Measurements from ENCODE around the gene TVP23C.

Gene TVP23C

GRCh38 chr17:15496735-15497670 is 66.3 kb downstream of the TVP23C start:
- Histone ChIP-seq H3K4me3 (replicated peaks; ENCODE audit: low read depth, low read length) (no peak overlapping the region), H3K27me3 (replicated peaks; ENCODE audit: control insufficient read depth, insufficient read depth, low read length) (no peaks in the 10 kb centered on the region), H3K36me3 (ENCODE audit: control insufficient read depth, insufficient read depth, low read length) (no peaks in the 10 kb centered on the region)
- DNase-seq (ENCODE audit: extremely low read depth, insufficient read length), result no peak
- TF ChIP-seq CTCF (IDR thresholded peaks at IDR 0.05; ENCODE audit: insufficient read depth, low read length, poor library complexity, severe bottlenecking), result no peak

GRCh38 chr17:15494821-15495220 is 68.5 kb downstream of the TVP23C start:
- Histone ChIP-seq H3K27me3 (replicated peaks; ENCODE audit: control insufficient read depth, insufficient read depth, low read length) (no peaks in the 10 kb centered on the region), H3K36me3 (ENCODE audit: control insufficient read depth, insufficient read depth, low read length) (no peaks in the 10 kb centered on the region), H3K4me3 (replicated peaks; ENCODE audit: low read depth, low read length) (no peak overlapping the region)
- TF ChIP-seq CTCF (IDR thresholded peaks at IDR 0.05; ENCODE audit: insufficient read depth, low read length, poor library complexity, severe bottlenecking), result no peak
- no peak for DNase-seq (ENCODE audit: extremely low read depth, insufficient read length)

- Histone ChIP-seq H3K27me3 (replicated peaks; ENCODE audit: control insufficient read depth, insufficient read depth, low read length) (no peaks in the 10 kb centered on the region), H3K4me3 (replicated peaks; ENCODE audit: low read depth, low read length) (no peak overlapping the region), H3K36me3 (ENCODE audit: control insufficient read depth, insufficient read depth, low read length) (no peaks in the 10 kb centered on the region)
- TF ChIP-seq CTCF (IDR thresholded peaks at IDR 0.05; ENCODE audit: insufficient read depth, low read length, poor library complexity, severe bottlenecking), result no peak
- no peak for DNase-seq (ENCODE audit: extremely low read depth, insufficient read length)
These were observed 69.6 kb downstream of the TVP23C start for GRCh38 chr17:15493693-15494035.

- no peak for DNase-seq (ENCODE audit: extremely low read depth, insufficient read length)
- Histone ChIP-seq H3K4me3 (replicated peaks; ENCODE audit: low read depth, low read length) (no peak overlapping the region), H3K27me3 (replicated peaks; ENCODE audit: control insufficient read depth, insufficient read depth, low read length) (no peaks in the 10 kb centered on the region), H3K36me3 (ENCODE audit: control insufficient read depth, insufficient read depth, low read length) (no peaks in the 10 kb centered on the region)
- TF ChIP-seq CTCF (IDR thresholded peaks at IDR 0.05; ENCODE audit: insufficient read depth, low read length, poor library complexity, severe bottlenecking), result no peak
These were observed 70.2 kb downstream of the TVP23C start for GRCh38 chr17:15492791-15493692.

GRCh38 chr17:15492186-15492585 is 71.1 kb downstream of the TVP23C start:
- TF ChIP-seq CTCF (IDR thresholded peaks at IDR 0.05; ENCODE audit: insufficient read depth, low read length, poor library complexity, severe bottlenecking), result no peak
- Histone ChIP-seq H3K36me3 (ENCODE audit: control insufficient read depth, insufficient read depth, low read length) (no peaks in the 10 kb centered on the region), H3K27me3 (replicated peaks; ENCODE audit: control insufficient read depth, insufficient read depth, low read length) (no peaks in the 10 kb centered on the region), H3K4me3 (replicated peaks; ENCODE audit: low read depth, low read length) (no peak overlapping the region)
- no peak for DNase-seq (ENCODE audit: extremely low read depth, insufficient read length)
